ENCODE measurements around the gene MTHFD2.
A peak's percentile ranks its signal among the peaks of the same experiment; 100 is the strongest.

Gene MTHFD2

GRCh38 chr2:74262681-74263080 is 64.3 kb downstream of the MTHFD2 start:
- in situ Hi-C loops (cut with MboI; ENCODE audit: low pct_unique_long_range_greater_than_20kb, low sequenced_read_pairs, unreplicated experiment) = no loop called here
- no peak for TF ChIP-seq CTCF (IDR thresholded peaks at IDR 0.05; ENCODE audit: extremely low read depth, insufficient read depth, missing control alignments)
- no peak for DNase-seq (ENCODE audit: low spot score)

GRCh38 chr2:74264281-74264680 is 65.9 kb downstream of the MTHFD2 start:
- in situ Hi-C loops (cut with MboI; ENCODE audit: low pct_unique_long_range_greater_than_20kb, low sequenced_read_pairs, unreplicated experiment) = no loop called here
- TF ChIP-seq CTCF (IDR thresholded peaks at IDR 0.05; ENCODE audit: extremely low read depth, insufficient read depth, missing control alignments) = no peak
- no peak for DNase-seq (ENCODE audit: low spot score)

GRCh38 chr2:74267068-74267467 is 68.7 kb downstream of the MTHFD2 start:
- in situ Hi-C loops (cut with MboI; ENCODE audit: low pct_unique_long_range_greater_than_20kb, low sequenced_read_pairs, unreplicated experiment) = no loop called here
- TF ChIP-seq CTCF (IDR thresholded peaks at IDR 0.05; ENCODE audit: extremely low read depth, insufficient read depth, missing control alignments) = peak; percentile 45
- DNase-seq (ENCODE audit: low spot score) = peak; percentile 59
